PFSK-1 (cell line): ENCODE data around the gene SRGAP3.

Experiments
- POLR2AphosphoS5 ChIP-seq: IDR thresholded peaks from 2 replicates; pipeline ENCODE4 v1.6.1; 2012; ENCODE audit warnings: low read depth, mild to moderate bottlenecking, control low read depth, low read length, moderate library complexity
- REST ChIP-seq, 2 experiments: IDR thresholded peaks; 2 replicates each; pipeline versions ENCODE4 v1.6.1 to v1.8.0; 2011 to 2012; ENCODE audit warnings: low read depth in 2 of 2, low read length in 2 of 2, control low read depth in 1 of 2, inconsistent platforms in 1 of 2, mild to moderate bottlenecking in 1 of 2, moderate library complexity in 1 of 2; ENCODE audit not compliant: insufficient read depth in 1 of 2
- SIN3A ChIP-seq: IDR thresholded peaks from 2 replicates; pipeline ENCODE4 v1.6.1; 2012; ENCODE audit warnings: mild to moderate bottlenecking, low read length, moderate library complexity, borderline replicate concordance; ENCODE audit not compliant: insufficient read depth
- TAF1 ChIP-seq: IDR thresholded peaks from 2 replicates; pipeline ENCODE4 v1.6.1; 2012; ENCODE audit warnings: low read length, control low read depth, borderline replicate concordance; ENCODE audit not compliant: insufficient read depth

- TF ChIP-seq SIN3A: no peak
- no peak for TF ChIP-seq POLR2AphosphoS5
- TF ChIP-seq TAF1: no peak
- TF ChIP-seq REST (IDR thresholded peaks at IDR 0.05; ENCODE audit: insufficient read depth in 1 of 2, low read depth in 2 of 2, low read length in 2 of 2): no peak
Observed at GRCh38 chr3:8953313-8953712, 296.1 kb downstream of the SRGAP3 start.
